HG03108 (cell line): Measurements from ENCODE around the gene AGAP6.
A peak's percentile ranks its signal among the peaks of the same experiment; 100 is the strongest.
"Not testable (repeated sequence)": the region's sequence is repeated elsewhere in the genome, so short reads cannot be mapped to it uniquely, and the experiment has no call there.

Experiments
- ATAC-seq: cut with Tn5 transposase; IDR thresholded peaks from one replicate; pipeline ENCODE4 v1.9.1; 2021; ENCODE audit warnings: moderate library complexity; ENCODE audit not compliant: unreplicated experiment

Gene AGAP6

DNA sequence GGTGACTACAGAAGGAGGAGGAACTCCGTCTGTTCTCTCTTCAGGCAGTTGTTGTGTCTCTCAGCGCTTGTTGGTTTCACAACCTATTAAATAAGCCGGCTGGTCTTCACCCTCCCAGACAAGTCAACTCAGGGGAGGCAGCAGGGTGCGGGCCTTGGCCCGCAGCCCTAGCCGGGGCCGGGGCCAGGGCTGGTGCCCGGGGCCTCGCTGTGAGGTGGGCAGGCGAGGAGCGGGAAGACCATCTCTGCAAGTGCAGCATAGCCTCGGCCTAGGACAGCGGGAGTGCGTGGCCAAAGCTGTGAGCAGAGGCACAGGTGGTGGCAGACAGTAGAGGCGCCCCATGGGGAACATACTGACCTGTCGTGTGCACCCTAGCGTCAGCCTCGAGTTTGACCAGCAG lies at the start of gene AGAP6:
Gene AGAP6 (plus strand): TSS at position 31 of the 400 bp plus-strand sequence. CDS start 310 bp downstream, at position 341.
- ATAC-seq, result not testable (repeated sequence)

DNA sequence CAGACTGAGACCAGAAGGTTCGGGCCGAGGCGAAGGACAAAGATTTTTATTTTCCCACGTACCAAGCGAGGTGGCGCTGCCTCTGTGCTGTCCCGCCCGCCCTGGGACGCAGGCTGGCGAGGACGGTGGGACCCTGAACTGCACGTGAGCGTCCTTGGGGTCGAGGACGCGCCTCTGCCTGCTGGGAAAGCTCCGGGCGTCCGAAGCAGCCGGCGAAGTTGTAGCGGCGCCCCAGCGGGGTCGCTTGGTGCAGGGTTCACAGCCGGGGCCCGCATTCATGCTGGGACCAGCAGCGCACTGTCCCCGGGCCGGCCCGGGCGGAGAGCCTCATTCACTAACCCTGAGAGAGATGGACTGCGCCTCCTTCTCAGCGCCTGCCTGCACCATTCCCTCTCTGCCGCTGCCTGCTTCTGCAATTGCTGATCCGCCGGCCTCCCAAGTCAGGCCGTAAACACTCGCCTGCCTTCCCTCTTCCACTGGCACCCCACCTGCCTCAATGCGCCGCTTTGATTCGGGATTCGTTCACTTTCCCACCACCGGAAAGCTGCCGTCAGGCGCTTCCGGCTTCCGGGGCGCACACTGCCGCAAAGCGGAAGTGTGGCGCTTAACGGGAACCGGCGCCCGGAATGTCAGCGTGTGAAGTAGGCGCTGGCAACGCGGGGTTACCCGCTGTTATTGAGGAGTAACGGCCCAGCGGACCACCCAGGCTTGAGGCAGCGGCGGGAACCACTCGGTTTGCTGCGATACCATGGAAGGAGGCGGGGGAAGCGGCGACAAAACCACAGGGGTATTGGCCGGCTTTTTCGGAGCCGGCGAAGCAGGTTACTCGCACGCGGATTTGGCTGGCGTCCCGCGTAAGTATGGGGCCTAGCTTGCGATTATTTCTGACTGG lies 46.5 kb upstream of the AGAP6 start, which contains the start of the genes PARG and TIMM23B:
Gene PARG (minus strand): TSS at position 581 of the 892 bp plus-strand sequence. CDS start 302 bp downstream, at position 279.
Gene TIMM23B (plus strand): TSS at position 607 of the 892 bp plus-strand sequence. CDS start 142 bp downstream, at position 749.
- peak; percentile 62 for ATAC-seq

DNA sequence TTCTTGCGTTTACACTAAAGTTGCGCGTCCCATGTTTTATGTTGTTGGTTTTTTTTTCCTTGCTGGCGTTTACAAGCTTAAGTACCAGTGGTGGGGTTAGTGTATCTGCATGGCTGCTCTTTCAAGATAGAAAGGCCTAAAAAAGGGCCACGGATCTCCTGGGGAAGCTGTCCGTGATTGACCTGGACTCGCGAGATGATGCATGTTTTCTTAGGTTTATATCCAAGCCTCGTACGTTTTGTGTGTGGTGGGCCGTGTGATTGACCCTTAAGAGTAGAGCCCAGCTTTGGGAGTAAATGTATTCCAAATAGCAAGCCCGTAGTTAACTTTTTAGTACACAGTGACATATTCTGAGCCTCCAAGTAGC lies 45.9 kb upstream of the AGAP6 start:
- not testable (repeated sequence) for ATAC-seq

DNA sequence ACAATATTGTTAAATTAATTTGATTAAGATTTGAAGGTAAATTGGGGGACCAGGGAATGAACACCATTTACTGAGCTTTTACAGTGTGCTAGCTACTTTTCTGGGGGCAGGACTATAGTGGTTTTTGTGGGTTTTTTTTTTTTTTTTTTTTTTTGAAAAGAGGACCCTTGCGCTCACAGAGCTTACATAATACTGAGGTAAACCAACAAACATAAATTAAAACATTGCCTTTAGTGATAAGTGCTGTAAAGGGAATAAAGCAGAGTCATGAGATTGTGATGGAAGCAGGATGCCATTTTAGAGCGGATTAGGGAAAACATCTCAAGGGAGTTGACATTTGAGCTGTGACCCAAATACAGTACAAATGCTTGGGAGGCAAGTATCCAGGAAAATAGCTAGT lies 44.6 kb upstream of the AGAP6 start:
- ATAC-seq, result not testable (repeated sequence)

DNA sequence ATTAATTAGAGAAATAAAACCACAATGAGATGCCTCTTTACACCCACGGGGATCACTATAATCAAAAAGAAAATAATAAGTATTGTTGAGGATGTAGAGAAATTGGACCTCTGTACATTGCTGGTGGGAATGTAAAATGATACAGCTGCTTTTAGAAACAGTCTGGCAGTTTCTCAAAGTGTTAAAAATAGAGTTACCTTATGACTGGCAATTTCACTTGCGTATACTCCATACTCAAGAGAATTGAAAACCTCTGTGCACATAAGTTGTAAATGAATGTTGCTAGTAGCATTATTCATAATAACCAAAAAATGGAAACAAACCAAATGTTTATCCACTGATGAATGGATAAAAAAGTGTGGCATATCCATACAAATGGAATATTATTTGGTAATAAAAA lies 40.1 kb upstream of the AGAP6 start:
- peak; percentile 78 for ATAC-seq

DNA sequence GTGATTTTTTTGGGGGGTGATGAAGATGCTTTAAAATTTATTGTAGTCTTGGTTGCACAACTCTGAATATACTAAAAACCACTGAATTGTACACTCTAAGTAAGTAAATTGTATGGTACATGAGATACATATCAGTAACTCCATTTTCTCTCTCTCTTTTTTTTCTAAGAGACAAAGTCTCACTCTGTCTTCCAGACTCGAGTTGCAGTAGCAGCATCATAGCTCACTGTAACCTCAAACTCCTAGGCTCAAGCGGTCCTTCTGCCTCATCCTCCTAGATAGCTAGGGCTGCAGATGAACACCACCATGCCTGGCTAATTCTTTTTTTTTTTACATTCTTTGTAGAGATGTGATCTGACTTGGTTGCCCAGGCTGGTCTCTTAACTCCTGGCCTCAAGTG lies 39.5 kb upstream of the AGAP6 start:
- not testable (repeated sequence) for ATAC-seq

DNA sequence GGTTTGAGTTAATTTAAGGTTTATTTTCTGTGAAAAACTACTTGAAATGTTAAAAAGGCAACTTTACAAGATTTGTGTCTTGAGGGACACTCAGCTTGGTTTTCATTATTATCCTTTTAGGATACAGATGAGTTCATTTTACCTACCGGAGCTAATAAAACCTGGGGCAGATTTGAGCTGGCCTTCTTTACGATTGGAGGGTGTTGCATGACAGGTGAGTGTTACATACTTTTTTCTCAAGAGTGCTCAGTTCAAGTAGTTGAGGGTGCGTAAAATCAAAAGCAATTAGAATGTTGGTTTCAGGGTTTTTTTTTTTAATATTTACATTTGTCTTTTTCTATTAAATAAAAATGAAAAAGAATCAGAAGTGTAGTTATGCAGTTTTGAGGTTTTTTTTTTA lies 36.2 kb upstream of the AGAP6 start:
- ATAC-seq, result not testable (repeated sequence)

DNA sequence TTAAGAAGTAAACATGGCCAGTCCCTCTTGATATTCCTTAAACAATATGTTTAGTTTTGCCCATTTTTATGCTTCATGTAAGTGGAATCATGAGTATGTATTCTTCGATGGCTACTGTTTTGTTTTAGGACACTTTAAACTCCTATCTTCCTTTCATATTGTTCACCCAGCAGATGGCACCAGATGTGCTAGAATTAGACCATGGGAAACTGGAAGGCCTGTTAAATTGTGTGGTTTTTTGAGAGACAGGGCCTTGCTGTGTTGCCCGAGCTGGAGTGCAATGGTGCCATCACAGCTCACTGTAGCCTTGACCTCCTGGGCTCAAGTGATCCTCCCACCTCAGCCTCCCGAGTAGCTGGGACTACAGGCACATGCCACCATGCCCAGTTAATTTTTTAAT lies 35.1 kb upstream of the AGAP6 start:
- not testable (repeated sequence) for ATAC-seq

DNA sequence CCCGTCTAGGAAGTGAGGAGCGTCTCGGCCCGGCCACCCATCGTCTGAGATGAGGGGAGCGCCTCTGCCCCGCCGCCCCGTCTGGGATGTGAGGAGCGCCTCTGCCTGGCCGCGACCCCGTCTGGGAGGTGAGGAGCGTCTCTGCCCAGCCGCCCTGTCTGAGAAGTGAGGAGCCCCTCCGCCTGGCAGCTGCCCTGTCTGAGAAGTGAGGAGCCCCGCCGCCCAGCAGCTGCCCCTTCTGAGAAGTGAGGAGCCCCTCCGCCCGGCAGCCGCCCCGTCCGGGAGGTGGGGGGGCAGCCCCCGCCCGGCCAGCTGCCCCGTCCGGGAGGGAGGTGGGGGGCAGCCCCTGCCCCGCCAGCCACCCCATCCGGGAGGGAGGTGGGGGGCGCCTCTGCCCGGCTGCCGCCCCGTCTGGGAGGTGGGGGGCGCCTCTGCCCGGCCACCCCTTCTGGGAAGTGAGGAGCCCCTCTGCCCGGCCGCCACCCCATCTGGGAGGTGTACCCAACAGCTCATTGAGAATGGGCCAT lies 17.8 kb upstream of the AGAP6 start:
- not testable (repeated sequence) for ATAC-seq

DNA sequence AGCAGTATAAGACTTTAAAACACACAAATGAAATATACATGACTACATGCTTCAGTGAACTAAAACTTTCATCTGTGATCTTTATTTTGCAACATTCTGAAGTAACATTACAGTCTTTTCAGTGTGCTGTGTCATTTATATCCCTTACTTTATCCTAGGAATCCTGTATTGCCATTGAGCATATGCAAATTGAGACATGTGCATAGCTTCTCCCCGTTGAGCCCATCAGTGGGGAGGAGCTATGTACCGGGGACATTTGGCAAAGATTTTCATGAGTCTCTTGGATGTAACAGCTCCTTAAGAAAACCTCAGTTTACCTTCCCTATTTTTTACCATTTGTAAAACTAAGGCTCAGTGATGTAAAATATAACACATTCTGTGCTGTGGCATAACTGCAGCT lies 16.7 kb upstream of the AGAP6 start:
- not testable (repeated sequence) for ATAC-seq

DNA sequence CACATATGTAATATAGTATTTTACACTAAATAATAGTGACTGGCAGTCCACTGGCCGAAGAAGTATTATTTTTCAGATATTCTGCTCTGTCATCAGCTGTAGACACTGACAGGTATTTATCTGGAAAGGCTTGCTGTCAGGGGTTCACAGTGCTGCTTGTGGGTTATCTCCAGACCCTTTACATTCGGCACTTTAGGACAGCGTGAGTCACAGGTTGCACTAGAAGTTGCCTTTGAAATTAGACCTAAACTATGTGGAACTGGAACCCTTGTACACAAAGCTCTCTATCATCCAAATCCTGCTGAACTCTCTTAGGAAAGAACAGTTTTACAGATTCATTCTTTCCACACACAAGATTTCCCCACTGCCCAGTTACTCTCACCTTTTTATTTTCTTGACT lies 16.1 kb upstream of the AGAP6 start:
- ATAC-seq, result not testable (repeated sequence)

DNA sequence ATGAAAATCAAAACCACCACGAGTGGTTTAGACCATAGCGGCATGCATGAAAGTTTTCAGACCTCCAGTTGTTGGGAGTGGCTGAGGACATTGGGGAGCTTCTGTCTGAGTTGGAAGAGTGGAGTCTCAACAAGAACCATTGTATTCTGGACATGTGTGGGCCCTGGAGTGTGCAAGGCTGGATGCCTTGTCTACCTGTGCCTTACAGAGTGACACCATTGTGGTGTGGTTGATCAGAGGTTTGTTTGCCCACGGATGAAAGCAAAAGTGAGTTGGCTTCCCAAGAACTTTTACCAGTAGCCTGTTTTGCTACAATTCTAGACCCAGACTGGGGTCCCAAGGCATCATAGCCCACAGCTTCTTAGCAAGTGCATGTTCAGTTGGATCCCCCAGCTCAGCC lies 10.4 kb upstream of the AGAP6 start:
- not testable (repeated sequence) for ATAC-seq

DNA sequence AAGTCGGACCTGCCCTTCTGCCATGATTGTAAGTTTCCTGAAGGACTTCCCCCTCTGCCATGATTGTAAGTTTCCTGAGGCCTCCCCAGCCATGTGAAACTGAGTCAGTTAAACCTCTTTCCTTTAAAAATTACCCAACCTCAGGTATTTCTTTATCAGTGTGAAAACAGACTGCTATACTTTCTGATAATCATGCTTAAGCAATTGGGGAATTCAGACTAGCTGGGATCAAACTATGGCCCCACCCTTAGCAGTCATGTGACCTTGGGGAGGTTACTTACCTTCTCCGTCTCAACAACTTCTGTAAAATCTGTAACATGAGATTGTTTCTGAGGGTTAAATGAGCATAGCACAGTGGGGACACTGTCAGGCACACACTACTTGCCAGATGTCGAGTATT lies 999 bp upstream of the AGAP6 start:
- not testable (repeated sequence) for ATAC-seq

DNA sequence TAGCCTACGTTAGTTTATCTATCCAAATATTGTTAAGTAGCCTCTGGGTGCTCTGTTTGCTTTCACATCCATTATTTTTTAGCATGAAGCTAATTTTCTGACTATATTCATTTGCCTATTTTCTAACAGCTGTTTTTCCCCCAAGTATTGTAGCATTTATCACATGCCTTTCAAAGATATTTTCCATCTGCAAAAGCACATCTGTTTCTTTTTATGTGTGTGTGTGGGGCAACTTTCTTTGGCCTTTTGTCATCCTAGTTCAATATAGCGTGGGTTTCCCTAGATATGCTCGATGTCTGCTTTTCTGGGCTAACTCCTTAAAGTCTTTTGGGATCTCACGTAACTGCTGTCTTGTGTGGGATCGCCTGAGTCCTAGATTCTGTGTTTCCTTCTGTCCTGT lies 7.1 kb downstream of the AGAP6 start:
- not testable (repeated sequence) for ATAC-seq

DNA sequence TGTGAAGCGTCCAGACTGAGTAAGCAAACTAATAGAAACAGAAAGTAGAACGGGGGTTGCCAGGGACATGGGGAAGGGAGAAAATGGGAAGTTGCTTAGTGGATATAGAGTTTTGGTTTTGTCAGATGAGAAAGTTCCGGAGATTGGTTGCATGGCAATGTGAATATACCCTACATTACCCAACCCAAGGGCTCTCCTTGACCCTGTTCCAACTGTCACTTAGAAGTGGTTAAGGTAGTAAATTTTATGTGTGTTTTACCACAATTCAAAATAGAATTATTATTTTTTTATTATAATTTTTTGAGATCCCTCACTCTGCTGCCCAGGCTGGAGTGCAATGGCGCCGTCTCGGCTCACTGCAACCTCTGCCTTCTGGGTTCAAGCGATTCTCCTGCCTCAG lies 25.8 kb downstream of the AGAP6 start:
- ATAC-seq, result not testable (repeated sequence)

DNA sequence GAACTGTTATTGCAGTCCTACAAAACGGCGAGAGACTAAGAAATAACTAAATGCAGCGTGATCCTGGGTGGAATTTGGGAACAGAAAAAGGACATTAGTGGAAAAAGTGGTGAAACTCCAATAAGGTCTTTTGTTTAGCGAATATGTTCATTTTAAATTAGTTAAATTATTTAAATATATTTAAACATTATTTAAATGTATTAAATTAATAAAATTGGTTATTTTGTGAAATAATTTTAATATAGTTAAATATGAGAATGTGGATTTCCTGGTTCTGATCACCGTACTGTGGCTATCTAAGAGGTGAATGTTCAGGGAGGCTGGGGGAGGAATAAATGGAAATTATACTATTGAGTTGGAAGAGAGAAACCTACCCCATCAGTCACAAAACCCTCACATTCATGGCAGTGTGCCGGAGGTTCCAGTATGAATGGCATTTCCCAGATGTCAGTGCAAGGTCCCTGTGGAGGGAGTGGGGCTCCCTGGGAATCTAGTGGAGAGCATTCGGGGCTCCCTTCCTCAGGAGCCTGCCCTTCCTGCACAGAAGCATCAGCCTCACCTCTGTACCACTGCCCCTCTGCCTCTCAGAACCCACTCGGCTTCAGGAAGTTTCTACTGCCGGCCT lies 27.5 kb downstream of the AGAP6 start:
- not testable (repeated sequence) for ATAC-seq

DNA sequence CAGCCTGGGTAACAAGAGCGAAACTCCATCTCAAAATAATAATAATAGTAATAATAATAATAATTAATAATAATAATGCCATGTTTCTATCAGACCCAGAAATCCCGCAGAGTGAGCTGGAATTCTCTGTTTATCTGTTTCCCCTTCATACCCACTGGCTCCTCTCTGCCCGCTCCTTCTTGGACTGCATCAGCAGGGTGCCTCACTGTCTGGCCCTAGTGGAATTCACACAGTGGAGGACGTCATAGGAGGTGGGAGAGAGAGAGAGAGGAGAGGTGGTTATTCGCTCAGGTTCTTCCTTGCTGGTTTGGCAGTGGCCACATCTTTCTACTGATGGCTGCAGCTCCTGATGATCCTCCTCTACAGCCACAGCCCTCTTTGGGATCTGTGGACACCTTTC lies 28.7 kb downstream of the AGAP6 start:
- ATAC-seq, result not testable (repeated sequence)

DNA sequence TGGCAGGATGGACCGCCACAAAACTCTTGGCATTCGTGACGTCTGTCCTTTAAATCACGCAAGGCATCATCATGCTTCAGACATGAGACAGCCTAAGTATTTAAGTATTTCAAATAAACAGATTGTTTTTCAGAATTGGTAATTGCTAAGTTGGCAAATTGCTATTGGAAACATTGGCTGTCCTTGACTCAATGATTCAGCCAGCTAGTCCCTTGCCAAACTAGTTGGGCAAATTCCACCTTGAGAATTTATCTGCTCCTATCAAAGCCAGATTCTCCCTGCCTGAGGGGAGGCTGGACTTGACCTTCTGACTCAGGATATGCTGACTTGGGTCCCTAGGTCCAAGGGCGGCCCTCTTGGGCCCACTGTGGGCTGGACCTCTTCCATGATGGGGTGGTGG lies 29.4 kb downstream of the AGAP6 start:
- ATAC-seq, result not testable (repeated sequence)

DNA sequence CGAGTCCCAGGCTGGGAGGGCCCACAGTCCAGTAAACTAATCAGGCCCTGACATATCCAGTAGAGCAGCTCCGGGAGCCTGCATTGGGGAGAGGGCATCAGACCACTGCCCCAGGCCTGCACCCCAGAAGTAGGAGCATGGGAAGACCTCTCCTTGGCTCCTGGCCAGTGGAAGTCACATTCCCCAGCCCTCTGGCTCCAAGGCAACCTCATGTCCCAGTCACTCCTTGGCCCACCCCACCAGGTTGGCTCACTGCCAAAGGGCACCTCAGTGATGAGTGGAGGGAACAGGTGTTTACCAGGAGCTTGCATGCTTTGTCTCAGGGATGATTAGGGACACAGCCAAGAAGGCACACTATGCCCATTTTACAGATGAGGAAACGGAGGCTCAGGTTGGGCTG lies 31.1 kb downstream of the AGAP6 start:
- not testable (repeated sequence) for ATAC-seq

DNA sequence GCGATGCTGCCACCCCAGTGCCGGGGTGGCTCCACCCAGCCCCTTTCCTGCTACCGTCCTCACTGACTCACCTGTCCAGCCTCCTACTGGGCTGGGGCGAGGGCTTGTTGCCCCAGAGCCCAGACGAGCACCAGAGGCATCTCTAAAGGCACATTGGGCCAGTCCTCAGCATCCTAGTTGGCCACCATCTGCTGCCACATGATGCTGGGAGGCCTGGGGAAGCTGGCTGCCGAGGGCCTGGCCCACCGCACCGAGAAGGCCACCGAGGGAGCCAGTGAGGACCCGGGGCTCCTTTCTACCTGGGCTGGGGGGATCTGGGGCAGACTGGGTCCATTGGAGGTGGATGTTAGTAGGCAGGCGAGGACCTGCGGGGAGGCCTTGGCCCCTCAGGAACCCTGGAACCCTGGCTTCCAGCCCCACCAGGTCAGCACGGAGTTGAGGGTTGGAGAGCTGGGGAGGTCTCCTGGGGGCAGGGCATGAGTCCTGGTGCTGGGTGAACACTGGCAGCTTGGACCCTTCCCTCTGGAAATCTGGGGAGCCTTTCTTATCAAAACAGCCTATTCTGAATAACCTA lies 32.3 kb downstream of the AGAP6 start:
- ATAC-seq, result not testable (repeated sequence)

DNA sequence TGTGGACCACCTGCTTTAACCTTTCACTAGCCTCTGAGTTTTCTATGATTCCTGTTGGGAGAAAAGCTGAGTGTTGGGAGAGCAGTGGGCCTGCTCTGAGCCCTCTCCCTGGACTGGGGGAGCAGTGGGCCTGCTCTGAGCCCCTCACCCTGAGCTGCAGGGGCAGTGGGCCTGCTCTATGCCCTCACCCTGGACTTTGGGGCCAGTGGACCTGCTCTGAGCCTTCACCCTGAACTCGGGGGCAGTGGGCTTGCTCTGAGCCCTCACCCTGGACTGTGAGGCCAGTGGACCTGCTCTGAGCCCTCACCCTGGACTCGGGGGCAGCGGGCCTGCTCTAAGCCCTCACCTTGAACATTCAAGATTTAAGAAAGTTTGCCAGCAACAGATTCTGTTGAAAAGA lies 33.4 kb downstream of the AGAP6 start:
- no peak for ATAC-seq
